GM06990 (cell line): Measurements from ENCODE around the gene SLC22A31.
"Not testable (repeated sequence)": the region's sequence is repeated elsewhere in the genome, so short reads cannot be mapped to it uniquely, and the experiment has no call there.

Experiments
- DNase-seq: peaks from one replicate; pipeline ENCODE4 v3.0.0-alpha.2; 2011; ENCODE audit not compliant: insufficient read length; ENCODE audit errors: extremely low read depth
- H3K27me3 ChIP-seq: replicated peaks from 2 replicates; pipeline ENCODE4 v1.6.0; 2011; ENCODE audit warnings: low read length; ENCODE audit not compliant: control insufficient read depth, insufficient read depth
- H3K36me3 ChIP-seq: 2 replicates; pipeline ENCODE4 v1.5.1; 2011; ENCODE audit warnings: low read length; ENCODE audit not compliant: control insufficient read depth, insufficient read depth
- H3K4me3 ChIP-seq: replicated peaks from 2 replicates; pipeline ENCODE4 v1.5.1; 2011; ENCODE audit warnings: low read depth, mild to moderate bottlenecking, control low read depth, low read length
- TF ChIP-seq, protein P1 (sequence below): IDR thresholded peaks from 2 replicates; pipeline ENCODE4 v1.5.1; 2011; ENCODE audit warnings: low read length, control low read depth, mild to moderate bottlenecking, inconsistent platforms; ENCODE audit not compliant: insufficient read depth, poor library complexity, severe bottlenecking

SLC22A31 gene

DNA sequence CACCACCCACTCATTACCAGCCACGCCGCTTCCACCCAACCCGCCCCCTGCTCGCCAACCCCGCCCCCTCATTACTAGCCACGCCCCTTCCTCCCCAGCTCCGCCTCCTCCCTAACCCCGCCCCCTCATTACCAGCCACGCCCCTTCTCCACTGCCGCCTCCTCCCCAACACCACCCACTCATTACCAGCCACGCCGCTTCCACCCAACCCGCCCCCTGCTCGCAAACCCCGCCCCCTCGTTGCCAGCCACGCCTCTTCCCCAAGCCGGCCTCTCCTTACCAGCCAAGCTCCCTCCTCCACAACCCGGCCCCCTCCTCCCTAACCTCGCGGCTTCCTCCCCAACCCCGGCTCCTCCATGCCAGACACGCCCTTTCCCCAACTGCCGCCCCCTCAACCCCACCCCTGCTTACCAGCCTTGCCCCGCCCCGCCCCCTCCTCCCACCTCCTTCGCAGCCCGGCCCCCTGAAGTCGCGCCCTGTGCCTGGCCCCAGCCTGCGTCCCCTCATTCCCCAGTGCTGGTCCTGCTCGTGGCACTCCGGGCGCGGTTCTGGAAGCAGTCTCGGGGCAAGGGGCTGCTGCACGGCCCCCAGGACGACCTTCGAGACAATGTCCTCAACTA, 7.3 kb downstream of the SLC22A31 start:
- H3K4me3 ChIP-seq, result no peak overlapping the region
- H3K27me3 ChIP-seq, result no peaks in the 10 kb centered on the region; the same call in 1 of the 2 replicates
- TF ChIP-seq, protein P1, sequence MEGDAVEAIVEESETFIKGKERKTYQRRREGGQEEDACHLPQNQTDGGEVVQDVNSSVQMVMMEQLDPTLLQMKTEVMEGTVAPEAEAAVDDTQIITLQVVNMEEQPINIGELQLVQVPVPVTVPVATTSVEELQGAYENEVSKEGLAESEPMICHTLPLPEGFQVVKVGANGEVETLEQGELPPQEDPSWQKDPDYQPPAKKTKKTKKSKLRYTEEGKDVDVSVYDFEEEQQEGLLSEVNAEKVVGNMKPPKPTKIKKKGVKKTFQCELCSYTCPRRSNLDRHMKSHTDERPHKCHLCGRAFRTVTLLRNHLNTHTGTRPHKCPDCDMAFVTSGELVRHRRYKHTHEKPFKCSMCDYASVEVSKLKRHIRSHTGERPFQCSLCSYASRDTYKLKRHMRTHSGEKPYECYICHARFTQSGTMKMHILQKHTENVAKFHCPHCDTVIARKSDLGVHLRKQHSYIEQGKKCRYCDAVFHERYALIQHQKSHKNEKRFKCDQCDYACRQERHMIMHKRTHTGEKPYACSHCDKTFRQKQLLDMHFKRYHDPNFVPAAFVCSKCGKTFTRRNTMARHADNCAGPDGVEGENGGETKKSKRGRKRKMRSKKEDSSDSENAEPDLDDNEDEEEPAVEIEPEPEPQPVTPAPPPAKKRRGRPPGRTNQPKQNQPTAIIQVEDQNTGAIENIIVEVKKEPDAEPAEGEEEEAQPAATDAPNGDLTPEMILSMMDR, result no peak
- H3K36me3 ChIP-seq, result no peaks in the 10 kb centered on the region
- peak; percentile 63 for DNase-seq

DNA sequence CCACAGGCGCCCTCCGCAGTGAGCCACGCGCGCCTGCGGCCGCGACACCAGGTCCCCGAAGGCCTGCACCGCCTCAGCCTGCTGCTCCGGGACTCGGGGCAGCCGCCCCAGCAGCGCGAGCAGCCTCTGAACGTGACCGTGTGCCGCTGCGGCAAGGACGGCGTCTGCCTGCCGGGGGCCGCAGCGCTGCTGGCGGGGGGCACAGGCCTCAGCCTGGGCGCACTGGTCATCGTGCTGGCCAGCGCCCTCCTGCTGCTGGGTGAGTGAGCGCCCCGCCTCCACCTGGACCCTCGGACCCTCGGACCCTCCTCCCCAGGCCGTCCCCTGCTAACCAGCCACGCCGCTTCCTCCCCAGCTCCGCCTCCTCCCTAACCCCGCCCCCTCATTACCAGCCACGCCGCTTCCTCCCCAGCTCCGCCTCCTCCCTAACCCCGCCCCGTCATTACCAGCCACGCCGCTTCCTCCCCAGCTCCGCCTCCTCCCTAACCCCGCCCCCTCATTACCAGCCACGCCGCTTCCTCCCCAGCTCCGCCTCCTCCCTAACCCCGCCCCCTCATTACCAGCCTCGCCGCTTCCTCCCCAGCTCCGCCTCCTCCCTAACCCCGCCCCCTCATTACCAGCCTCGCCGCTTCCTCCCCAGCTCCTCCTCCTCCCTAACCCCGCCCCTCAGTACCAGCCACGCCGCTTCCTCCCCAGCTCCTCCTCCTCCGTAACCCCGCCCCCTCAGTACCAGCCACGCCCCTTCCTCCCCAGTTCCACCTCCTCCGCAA, 8.0 kb downstream of the SLC22A31 start:
- peak; percentile 86 for DNase-seq
- H3K4me3 ChIP-seq, result peak overlapping the region; percentile 63
- H3K27me3 ChIP-seq, H3K36me3 ChIP-seq: not testable (repeated sequence)

DNA sequence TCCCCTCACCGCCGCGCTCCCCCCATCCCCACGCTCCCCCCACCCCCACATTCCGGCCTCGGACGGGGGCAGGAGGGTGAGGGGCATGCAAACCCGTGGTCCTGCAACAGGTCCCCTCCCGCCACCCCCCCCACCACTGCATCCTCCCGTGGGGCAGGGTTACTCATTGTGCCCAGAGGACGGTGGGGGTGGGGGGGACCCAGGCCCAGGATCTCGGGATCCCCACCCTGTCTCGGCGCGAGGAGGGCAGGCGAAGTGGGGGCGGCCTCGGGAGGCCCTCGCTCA, 8.5 kb downstream of the SLC22A31 start:
- TF ChIP-seq, protein P1, result no peak
- H3K36me3 ChIP-seq, result no peaks in the 10 kb centered on the region

DNA sequence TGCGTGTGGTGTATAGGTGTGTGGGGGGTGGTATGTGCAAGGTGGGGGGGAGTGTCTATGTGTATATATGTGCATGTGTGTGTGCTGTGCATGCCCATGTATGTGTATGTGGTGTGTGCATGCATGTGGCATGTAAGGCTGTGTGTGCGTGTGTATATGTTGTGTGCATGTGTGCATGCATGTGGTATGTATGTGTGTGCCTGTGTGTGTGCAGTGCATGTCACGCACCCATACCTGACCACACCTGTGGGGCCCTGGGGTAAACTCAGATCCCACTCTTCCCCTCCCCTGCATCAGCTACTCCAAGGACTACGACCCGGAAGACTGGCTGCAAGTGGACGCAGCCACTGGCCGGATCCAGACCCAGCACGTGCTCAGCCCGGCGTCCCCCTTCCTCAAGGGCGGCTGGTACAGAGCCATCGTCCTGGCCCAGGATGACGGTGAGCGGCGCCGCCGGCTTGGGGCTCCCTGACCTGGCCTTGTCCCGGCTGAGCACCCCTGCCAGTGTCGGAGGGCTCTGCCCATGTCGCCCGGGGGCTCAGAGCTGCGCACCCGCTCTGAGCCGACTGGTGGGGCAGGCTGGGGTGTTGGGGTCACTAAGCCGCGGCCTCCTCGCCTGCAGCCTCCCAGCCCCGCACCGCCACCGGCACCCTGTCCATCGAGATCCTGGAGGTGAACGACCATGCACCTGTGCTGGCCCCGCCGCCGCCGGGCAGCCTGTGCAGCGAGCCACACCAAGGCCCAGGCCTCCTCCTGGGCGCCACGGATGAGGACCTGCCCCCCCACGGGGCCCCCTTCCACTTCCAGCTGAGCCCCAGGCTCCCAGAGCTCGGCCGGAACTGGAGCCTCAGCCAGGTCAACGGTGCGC, 9.1 kb downstream of the SLC22A31 start:
- H3K27me3 ChIP-seq, result no peaks in the 10 kb centered on the region; the same call in 1 of the 2 replicates
- peak; percentile 21 for DNase-seq
- no peaks in the 10 kb centered on the region for H3K36me3 ChIP-seq
- H3K4me3 ChIP-seq, result peak overlapping the region; percentile 63
- TF ChIP-seq, protein P1, result no peak

More for the DNA sequence above, 8.5 kb downstream of the SLC22A31 start:
- DNase-seq, result no peak
- H3K27me3 ChIP-seq, result no peaks in the 10 kb centered on the region; the same call in 1 of the 2 replicates
- H3K4me3 ChIP-seq, result peak overlapping the region; percentile 63

DNA sequence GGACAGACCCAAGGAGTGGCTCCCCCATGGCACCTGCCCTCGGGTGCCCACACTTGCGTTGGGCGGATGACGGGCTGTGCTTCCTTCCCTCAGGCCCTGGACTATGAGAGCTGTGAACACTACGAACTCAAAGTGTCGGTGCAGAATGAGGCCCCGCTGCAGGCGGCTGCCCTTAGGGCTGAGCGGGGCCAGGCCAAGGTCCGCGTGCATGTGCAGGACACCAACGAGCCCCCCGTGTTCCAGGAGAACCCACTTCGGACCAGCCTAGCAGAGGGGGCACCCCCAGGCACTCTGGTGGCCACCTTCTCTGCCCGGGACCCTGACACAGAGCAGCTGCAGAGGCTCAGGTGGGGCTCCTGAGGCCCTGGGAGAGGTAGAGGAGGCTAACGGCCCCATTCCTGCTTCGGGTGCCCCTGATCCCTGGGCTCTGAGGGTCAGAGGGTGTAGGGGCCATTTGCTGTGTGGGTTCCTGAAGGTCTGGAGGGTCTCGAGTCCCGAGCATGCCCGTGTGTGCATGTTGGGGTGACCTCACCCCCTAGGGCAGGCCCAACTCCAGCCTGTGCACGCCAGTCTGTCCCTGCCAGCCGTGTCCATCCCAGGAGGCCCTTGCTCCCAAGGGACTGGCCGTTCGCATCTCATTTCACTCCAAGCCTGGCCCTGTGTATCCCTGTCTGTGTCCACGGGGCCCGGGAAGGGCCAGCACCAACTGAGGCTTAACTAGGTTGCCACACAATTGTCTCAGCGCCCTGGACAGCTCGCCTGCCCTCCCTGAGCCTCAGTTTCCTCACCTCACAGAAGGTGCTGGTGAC, 10.0 kb downstream of the SLC22A31 start:
- peak; percentile 7 for DNase-seq
- H3K4me3 ChIP-seq, result no peak overlapping the region
- H3K27me3 ChIP-seq, result no peaks in the 10 kb centered on the region; the same call in 1 of the 2 replicates
- H3K36me3 ChIP-seq, result no peaks in the 10 kb centered on the region
- TF ChIP-seq, protein P1, result no peak
